ENCODE data around the gene LRP6.

DNA sequence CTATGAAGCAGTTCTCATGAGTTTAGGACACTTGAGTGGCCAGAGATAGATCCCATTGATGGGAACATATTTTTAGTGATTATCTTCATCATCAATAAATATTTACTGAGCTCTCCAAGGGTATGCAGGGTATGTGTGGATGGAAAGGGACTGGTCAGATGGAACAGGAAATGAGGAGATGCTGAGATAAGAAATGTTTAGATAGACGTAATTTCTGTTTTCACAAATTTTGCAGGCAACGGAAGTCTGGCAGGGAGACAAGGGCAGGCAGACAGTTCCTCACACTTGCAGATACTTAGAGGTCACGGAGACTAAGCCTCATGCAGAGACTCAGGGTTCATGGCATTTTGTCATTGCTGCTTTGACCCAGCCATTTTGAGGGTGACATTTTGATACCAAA, 171.8 kb downstream of the LRP6 start:
- TF ChIP-seq, protein P1, sequence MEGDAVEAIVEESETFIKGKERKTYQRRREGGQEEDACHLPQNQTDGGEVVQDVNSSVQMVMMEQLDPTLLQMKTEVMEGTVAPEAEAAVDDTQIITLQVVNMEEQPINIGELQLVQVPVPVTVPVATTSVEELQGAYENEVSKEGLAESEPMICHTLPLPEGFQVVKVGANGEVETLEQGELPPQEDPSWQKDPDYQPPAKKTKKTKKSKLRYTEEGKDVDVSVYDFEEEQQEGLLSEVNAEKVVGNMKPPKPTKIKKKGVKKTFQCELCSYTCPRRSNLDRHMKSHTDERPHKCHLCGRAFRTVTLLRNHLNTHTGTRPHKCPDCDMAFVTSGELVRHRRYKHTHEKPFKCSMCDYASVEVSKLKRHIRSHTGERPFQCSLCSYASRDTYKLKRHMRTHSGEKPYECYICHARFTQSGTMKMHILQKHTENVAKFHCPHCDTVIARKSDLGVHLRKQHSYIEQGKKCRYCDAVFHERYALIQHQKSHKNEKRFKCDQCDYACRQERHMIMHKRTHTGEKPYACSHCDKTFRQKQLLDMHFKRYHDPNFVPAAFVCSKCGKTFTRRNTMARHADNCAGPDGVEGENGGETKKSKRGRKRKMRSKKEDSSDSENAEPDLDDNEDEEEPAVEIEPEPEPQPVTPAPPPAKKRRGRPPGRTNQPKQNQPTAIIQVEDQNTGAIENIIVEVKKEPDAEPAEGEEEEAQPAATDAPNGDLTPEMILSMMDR (conservative IDR thresholded peaks at IDR 0.05; ENCODE audit: low read length), result no peak
- no peak for TF ChIP-seq EZH2phosphoT487 (IDR thresholded peaks at IDR 0.05; ENCODE audit: borderline replicate concordance)

Data from Loucy (cell line).